M059J (cell line): Measurements from ENCODE around the gene ZNF263. TPM values are rescaled to one million over a fixed set of nuclear protein-coding genes. Genes with fewer than 3 reads are reported as not detected.
A peak's percentile ranks its signal among the peaks of the same experiment; 100 is the strongest.

Experiments used
- DNase-seq: peaks from one replicate; pipeline ENCODE4 v3.0.0-alpha.2; 2012; ENCODE audit warnings: low read depth
- total RNA-seq: library from RNA; depleted of rRNA; stranded (reverse); fragments of >200 nt; shearing (Covaris generic); gene quantifications from 2 replicates; pipeline ENCODE4 v1.2.3, GENCODE V29; 2014; rRNA removed

Gene ZNF263
- total RNA-seq: 37.4 and 48.8 TPM in 2 replicates

GRCh38 chr16:3282730-3283542 is at the start of gene ZNF263:
Gene ZNF263 (plus strand): TSS chr16:3283491. CDS start chr16:3283819, 328 bp downstream.
- DNase-seq: peak; percentile 98

DNA sequence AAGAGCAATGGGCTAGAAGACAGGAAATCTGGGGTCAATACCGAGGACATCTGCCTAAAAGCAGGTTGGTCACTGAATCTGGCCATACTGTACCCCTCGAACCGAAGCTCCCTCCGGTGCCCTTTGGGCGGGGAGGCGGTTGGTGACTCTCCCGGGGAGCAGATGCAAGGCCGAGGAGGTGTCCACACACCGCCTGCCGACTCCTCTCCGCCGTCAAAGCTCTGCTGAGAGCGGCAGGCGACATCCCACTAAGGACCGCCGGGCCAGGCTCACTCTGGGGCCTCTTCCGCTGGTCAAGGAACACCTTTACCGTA is 48.8 kb upstream of the ZNF263 start:
- DNase-seq: no peak

- peak; percentile 95 for DNase-seq
These were observed 48.3 kb upstream of the ZNF263 start, which contains the start of gene ZNF200 for GRCh38 chr16:3234857-3235561. Gene ZNF200 (minus strand): TSS chr16:3235158. CDS start chr16:3233755, 1,403 bp downstream.

DNA sequence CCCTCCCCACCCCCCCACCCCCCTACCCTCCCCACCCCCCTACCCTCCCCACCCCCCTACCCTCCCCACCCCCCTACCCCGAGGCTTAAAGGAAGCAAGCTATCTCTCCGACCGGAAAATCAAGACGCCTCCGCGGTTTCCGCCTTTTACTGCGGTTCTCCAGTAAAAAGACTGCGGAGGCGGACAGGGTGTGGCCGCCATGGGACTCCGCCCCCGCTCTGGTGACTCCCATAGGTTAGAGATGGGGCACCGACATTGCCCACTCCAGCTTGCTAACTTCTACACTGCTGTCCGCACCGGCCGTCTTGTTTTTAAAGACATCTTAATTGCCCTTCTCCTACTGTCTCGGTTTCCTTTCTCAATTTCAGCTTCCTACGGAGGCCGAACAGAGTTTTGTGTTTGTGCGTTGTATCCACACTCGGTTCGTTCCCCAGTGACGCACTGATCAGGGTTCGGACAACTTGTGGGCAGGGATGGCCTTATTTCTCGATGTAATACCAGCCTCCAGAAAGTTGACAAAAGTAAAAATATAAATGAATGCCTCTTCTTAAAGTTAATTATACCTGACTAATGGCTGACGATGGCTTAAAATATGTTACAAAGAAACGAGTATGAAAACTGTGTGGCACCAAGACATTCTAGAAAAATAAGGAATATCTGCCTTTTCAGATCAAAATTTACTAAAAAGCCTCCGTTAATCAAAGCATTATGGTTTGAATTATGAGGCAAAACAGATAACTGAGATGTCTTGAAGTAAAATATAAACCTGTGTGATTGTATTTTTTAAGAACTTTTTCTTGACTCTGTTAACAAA is 47.2 kb upstream of the ZNF263 start:
- DNase-seq: no peak

- no peak for DNase-seq
These were observed 41.5 kb upstream of the ZNF263 start for GRCh38 chr16:3241761-3242160.

DNA sequence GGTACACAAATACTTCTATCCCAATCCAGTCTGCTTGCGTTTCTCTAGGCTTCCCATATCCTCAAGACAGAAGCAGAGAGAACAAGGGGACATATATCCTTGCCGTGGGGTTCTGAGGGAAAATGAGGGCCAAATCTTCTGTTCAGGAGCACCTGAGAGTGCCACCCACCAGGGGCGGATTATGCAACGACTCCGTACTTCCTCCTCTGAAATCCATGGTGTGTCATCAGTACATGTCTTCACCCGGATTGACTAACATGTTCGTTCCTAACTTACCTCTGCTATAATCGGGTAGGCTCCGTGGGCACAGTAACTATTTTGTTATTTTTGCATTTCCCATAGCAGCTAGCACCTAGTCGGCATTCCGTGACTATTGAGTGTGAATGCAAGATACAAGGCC is 40.6 kb upstream of the ZNF263 start:
- no peak for DNase-seq

GRCh38 chr16:3243882-3244281 is 39.4 kb upstream of the ZNF263 start:
- DNase-seq: peak; percentile 66

GRCh38 chr16:3246002-3246401 is 37.3 kb upstream of the ZNF263 start:
- no peak for DNase-seq

DNA sequence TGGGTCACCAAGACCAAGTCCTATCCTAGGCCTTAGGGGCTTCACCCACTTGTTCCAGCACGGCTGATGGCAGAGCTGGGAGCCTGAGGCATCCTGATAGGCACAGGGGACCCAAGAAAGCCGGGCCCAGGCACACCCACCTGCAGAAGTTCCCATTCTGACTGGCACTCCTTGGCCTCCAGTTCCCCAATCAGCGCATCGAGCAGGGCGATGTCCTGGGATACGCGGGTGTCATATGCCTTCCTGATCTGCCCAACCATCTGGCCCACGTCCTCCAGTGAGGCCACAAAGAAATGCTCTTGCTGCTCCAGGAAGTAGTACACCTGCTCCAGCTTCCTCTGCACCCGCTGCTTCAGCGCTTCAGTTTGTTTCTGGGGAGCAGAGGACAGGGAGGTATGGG is 36.4 kb upstream of the ZNF263 start:
- DNase-seq: no peak

GRCh38 chr16:3248596-3248995 is 34.7 kb upstream of the ZNF263 start:
- DNase-seq: no peak

DNA sequence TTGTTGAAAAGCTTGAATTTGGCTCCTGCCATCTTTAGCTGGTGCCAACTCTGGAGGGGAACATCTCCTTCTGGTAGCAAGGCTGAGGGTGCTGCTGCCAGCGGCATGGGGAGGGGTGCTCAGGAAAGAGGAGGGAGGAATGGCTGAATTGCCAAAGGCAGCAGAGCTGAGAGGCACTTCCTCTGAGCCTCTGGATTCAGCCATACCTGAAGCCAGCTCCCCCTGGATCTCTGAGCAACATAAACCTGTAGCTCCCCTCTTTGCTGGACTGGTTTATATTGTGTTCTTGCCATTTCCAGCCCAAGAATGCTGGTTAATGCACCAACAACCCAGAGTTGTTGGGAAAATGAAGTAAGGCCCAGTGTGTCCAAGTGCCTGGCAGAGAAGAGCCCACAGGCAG is 34.3 kb upstream of the ZNF263 start:
- no peak for DNase-seq

- no peak for DNase-seq
These were observed 33.8 kb upstream of the ZNF263 start for GRCh38 chr16:3249451-3249850.

- peak; percentile 27 for DNase-seq
These were observed 30.3 kb upstream of the ZNF263 start for GRCh38 chr16:3252967-3253366.

DNA sequence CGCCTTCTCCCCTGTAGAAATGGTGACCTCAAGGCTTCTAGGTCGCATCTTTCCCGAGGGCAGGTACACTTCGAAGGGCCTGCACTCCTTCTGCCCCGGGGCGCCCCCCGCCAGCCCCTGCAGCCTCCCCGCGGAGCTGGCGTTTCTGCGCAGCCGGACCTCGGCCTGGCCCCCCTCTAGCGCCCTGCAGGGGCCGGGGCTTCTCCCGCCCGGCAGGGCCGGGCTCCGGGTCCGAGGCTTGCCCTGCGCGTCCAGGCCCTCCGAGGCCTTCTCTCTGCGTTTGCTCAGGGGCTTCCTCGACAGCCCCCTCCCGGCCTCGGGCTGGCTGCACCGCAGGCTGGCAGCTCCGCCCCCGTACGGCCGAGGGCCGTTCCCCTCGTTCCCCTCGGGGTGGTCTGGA is 29.0 kb upstream of the ZNF263 start:
- no peak for DNase-seq

DNA sequence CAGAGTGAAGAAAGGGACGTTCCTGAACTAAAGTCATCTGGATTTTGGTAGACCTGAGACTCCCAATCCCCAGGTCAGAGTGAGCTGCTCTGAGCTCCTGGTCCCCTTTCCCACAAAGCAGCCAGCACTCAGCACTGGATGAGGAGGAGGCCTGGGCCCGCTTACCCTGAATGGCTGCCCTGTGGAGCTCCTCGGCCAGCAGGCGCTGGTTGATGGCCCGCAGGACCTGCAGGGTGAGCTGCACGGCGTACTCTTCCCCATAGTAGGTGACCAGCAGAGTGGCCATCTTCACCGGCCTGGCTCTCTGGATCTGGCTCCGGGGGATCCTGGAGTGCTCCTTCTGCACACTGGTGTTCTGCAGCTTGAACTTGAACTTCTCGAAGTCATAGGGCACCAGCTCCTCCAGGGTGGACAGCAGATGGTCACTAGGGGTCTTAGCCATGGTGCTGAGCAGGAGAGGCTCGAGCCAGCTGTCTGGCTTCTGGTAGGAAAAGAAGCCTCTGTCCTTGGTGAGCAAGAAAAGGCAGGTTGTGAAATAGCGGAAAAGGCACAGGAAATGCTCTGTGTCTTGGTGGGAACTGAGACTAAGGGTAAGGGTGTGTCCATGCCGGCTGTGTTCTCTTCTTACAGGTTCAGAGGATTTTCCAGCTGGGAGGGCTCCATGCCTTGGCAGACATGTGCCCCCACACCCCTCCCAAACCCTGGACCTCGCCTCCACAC is 27.0 kb upstream of the ZNF263 start, which contains the start of gene MEFV:
TSS of gene MEFV (minus strand) at position 488 of the 720 bp plus-strand sequence. CDS start at position 442, 46 bp downstream.
- peak; percentile 22 for DNase-seq

DNA sequence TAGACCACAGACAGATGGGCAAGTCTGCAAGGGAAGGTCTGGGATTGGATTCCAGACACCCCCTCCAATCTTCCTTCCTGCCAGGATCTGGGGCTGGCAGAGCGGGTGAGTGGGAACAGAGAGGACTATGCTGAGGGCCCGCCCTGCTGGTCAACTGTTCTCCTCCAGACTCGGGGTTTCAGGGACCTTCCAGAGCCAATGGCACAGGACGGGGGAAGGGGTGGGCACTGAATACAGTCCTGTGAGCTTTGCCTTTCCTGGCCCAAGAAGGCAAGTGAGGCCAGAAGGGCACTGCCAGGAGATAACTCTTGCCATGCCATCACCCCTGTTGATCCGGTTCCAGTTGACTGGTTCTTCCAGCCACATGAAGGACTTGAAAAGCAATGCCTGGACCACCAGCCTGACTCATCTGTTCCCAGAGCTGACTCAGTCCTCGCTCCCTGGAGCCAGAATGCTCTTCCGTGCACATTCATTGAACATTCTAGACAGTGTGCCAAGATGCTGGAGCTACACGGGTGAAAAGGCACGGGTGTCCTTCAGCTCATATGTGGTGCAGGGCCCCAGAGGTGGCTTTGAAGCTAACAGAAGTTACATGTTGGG is 26.3 kb upstream of the ZNF263 start:
- DNase-seq: peak; percentile 81

GRCh38 chr16:3259836-3260235 is 23.5 kb upstream of the ZNF263 start:
- DNase-seq: no peak

- no peak for DNase-seq
These were observed 20.8 kb upstream of the ZNF263 start for GRCh38 chr16:3262517-3262916.

DNA sequence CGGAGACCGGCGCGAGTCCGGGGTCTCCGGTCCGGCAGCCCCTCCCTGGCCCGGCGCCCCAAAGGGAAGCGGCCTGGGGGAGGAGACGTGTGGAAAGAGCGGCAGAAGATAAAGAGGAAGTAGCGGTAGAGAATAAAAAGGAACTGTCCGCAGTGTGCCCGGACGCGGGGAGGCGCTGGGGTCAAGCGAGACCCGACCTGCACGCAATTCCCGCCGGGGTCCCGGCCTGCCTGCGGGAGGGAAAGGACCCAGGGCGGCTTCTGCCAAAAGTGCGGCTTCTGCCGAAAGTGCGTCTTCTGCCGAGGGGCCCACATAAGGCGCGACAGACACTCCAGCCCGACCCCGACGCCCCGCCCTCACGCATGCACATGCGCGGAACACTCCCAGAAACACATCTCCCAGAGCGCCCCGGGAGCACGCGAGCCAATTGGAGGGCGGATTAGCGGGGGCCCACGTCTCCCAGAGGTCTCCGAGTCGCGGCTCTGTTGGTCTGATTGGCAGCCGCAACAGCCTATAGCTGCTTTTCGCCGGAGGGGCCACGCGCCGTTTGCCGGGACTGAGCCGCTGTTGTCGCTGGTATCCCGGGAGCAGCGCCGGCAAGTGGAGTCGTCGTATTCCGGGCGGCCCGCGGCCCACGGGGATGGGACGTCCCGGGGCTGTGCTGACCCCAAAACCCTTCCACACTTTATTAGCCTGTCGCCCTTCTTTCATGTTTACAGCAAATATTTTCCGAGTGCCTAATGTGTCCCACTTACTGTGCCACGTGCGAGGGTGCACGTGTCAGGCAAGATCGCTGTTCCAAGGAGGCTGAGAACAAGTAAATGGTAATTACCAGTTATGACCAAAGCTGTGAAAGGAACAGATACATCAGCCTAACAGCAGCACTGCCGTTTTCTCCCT is 18.9 kb upstream of the ZNF263 start:
- peak; percentile 98 for DNase-seq
